Measurements from ENCODE around the gene ANKRD39.
A peak's percentile ranks its signal among the peaks of the same experiment; 100 is the strongest.

ANKRD39 gene

GRCh38 chr2:96859099-96859649, 1.4 kb upstream of the ANKRD39 start:
- DNase-seq (ENCODE audit: low read depth, low spot score): no peak

- no peak for DNase-seq (ENCODE audit: low read depth, low spot score)
Measured at GRCh38 chr2:96856776-96857666, 795 bp downstream of the ANKRD39 start.

GRCh38 chr2:96853321-96853720, 4.5 kb downstream of the ANKRD39 start:
- no peak for DNase-seq (ENCODE audit: low read depth, low spot score)

- DNase-seq (ENCODE audit: low read depth, low spot score): no peak
Measured at GRCh38 chr2:96852667-96853066, 5.1 kb downstream of the ANKRD39 start.

GRCh38 chr2:96848264-96848663, 9.6 kb downstream of the ANKRD39 start:
- no peak for DNase-seq (ENCODE audit: low read depth, low spot score)

GRCh38 chr2:96847586-96847985, 10.2 kb downstream of the ANKRD39 start:
- no peak for DNase-seq (ENCODE audit: low read depth, low spot score)

GRCh38 chr2:96846825-96847224, 11.0 kb downstream of the ANKRD39 start:
- no peak for DNase-seq (ENCODE audit: low read depth, low spot score)

- no peak for DNase-seq (ENCODE audit: low read depth, low spot score)
Measured at GRCh38 chr2:96844405-96844808, 13.4 kb downstream of the ANKRD39 start.

- DNase-seq (ENCODE audit: low read depth, low spot score): no peak
Measured at GRCh38 chr2:96843538-96844268, 14.1 kb downstream of the ANKRD39 start, which contains the start of gene ANKRD23. ANKRD23 (minus strand) TSS chr2:96844021; CDS start chr2:96843992, 29 bp downstream.

GRCh38 chr2:96842600-96842999, 15.2 kb downstream of the ANKRD39 start:
- DNase-seq (ENCODE audit: low read depth, low spot score): no peak

- DNase-seq (ENCODE audit: low read depth, low spot score): no peak
Measured at GRCh38 chr2:96841701-96842495, 15.9 kb downstream of the ANKRD39 start.

- DNase-seq (ENCODE audit: low read depth, low spot score): no peak
Measured at GRCh38 chr2:96839875-96840850, 17.7 kb downstream of the ANKRD39 start.

GRCh38 chr2:96839293-96839874, 18.4 kb downstream of the ANKRD39 start:
- DNase-seq (ENCODE audit: low read depth, low spot score): peak; percentile 61

- DNase-seq (ENCODE audit: low read depth, low spot score): no peak
Measured at GRCh38 chr2:96838345-96839292, 19.2 kb downstream of the ANKRD39 start.

- DNase-seq (ENCODE audit: low read depth, low spot score): no peak
Measured at GRCh38 chr2:96837575-96837974, 20.2 kb downstream of the ANKRD39 start.

GRCh38 chr2:96835830-96836229, 22.0 kb downstream of the ANKRD39 start:
- DNase-seq (ENCODE audit: low read depth, low spot score): no peak

- DNase-seq (ENCODE audit: low read depth, low spot score): no peak
Measured at GRCh38 chr2:96832754-96833507, 24.9 kb downstream of the ANKRD39 start.

- DNase-seq (ENCODE audit: low read depth, low spot score): no peak
Measured at GRCh38 chr2:96832408-96832753, 25.4 kb downstream of the ANKRD39 start.

All from activated CD4-positive, CD25-positive, alpha-beta regulatory T cell treated with anti-CD3 and anti-CD28 coated beads, Interleukin-2, amount 50 U/mL, for 16 hours (primary cell).